GM10248 (cell line): Measurements from ENCODE around the gene CACNA2D3.

Source experiments
- CTCF ChIA-PET: fragments of 300-600 bp; sonication (Branson Sonifier 250); formaldehyde crosslinking; extraction: SDS; loops from one replicate; lab custom pipeline; 2021; ENCODE audit warnings: antibody characterized with exemption; lab: Yijun Ruan, JAX
- POLR2A ChIA-PET: fragments of 350-650 bp; sonication (Branson Sonifier 250); formaldehyde crosslinking; extraction: SDS; loops from one replicate; lab custom pipeline; 2020; ENCODE audit warnings: antibody characterized with exemption; lab: Yijun Ruan, JAX
- DNase-seq: peaks from one replicate; pipeline ENCODE4 v3.0.0; 2012; ENCODE audit errors: extremely low spot score
- TF ChIP-seq, protein P1 (sequence below): IDR thresholded peaks from 2 replicates; pipeline ENCODE4 v1.5.1; 2012; ENCODE audit warnings: mild to moderate bottlenecking, low read depth; ENCODE audit errors: extremely low read depth, missing control alignments, control extremely low read depth

Gene CACNA2D3

DNA sequence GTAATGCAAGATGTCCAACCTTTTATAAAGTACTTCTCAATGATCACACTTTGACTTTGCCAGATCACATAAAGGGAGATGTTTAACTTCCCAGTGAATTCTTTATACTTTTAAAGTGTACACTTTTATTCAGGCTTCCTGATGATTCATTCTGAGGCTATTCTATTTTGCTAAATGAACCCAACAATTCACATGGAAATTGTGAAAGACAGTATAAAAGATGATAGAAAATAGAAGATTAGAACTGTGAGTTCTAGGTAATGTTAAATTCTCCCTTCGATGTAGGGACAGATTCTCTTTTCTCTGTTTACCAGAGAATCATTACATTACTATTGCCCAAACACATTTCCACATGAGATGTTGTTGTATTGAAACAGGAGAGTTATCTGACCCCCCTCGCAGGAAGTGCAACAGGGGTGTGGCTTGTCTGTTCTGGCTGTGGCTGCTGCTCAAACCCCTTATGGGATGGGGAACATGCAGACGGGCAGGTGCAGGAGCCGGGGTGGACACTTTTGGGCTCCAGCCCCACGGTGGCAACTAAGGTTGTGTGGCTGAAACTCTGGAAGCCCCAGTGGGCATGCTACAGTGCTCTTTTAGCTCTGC lies 936.8 kb downstream of the CACNA2D3 start:
- ChIA-PET CTCF (no interaction called here), POLR2A (no interaction called here)
- DNase-seq = no peak
- TF ChIP-seq, protein P1, sequence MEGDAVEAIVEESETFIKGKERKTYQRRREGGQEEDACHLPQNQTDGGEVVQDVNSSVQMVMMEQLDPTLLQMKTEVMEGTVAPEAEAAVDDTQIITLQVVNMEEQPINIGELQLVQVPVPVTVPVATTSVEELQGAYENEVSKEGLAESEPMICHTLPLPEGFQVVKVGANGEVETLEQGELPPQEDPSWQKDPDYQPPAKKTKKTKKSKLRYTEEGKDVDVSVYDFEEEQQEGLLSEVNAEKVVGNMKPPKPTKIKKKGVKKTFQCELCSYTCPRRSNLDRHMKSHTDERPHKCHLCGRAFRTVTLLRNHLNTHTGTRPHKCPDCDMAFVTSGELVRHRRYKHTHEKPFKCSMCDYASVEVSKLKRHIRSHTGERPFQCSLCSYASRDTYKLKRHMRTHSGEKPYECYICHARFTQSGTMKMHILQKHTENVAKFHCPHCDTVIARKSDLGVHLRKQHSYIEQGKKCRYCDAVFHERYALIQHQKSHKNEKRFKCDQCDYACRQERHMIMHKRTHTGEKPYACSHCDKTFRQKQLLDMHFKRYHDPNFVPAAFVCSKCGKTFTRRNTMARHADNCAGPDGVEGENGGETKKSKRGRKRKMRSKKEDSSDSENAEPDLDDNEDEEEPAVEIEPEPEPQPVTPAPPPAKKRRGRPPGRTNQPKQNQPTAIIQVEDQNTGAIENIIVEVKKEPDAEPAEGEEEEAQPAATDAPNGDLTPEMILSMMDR = no peak

DNA sequence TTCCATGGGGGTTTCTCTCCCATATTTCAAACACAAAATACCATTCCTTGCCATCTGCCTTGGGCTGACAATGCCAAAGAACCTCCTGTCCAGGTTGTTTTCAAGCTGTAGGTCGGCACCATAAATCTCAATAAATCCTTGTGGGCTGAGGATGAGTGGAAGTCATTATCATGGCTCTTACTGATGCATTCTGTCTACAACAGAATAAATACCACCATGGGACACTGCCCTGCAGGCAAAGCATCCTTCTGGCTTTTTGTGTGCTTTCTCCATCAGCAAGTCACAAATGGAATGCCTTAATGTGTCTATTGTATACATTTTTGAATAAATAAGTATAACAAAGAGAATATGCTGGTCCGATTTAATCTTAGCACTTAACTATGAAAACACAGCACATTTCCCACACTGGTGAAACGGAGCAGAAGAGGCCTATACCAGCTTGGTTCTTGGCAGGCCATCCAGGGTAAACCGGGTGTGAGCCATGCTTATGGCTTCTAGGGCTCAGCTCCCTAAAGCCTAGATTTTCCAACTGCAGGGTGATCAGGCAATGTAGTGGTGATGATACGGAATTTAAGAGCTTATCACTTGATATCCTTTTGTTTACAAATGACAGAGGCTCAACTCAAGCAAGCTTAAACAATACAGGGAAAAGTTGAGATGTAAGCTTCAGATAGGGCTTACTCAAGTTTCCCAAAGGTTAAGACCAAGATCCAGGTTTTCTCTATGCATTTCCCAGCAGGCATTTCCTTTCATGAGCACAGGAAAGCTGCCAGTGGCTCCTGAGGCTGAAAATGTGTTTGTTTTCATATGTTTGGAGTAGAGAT lies 938.8 kb downstream of the CACNA2D3 start:
- no peak for DNase-seq
- TF ChIP-seq, protein P1 = no peak
- POLR2A ChIA-PET = no interaction called here
- CTCF ChIA-PET = interaction anchor here (1.0 to 1.2 kb wide), 2 partner anchors 9 to 16 kb away, joined by 3 read pairs; no protein-coding TSS in a partner anchor

DNA sequence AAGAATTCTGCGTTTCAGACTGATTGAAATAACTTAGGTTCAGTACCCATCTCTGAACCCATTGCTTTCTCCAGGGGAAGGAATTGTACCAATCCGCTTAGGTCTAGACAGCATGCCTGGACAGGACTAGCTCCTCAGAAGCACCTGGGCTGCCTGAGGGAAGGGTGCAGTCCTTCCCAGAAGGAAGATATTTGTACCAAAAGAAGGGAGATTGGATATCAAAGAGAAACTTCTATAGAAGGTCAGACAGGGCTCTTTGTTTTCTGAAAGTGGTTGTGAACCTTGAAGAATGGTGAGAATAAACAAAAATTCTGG lies 939.3 kb downstream of the CACNA2D3 start:
- POLR2A ChIA-PET = no interaction called here
- TF ChIP-seq, protein P1 = no peak
- DNase-seq = no peak
- CTCF ChIA-PET = interaction anchor here (1.0 kb wide), 2 partner anchors 8 to 9 kb away, joined by 3 to 4 read pairs; no protein-coding TSS in a partner anchor

DNA sequence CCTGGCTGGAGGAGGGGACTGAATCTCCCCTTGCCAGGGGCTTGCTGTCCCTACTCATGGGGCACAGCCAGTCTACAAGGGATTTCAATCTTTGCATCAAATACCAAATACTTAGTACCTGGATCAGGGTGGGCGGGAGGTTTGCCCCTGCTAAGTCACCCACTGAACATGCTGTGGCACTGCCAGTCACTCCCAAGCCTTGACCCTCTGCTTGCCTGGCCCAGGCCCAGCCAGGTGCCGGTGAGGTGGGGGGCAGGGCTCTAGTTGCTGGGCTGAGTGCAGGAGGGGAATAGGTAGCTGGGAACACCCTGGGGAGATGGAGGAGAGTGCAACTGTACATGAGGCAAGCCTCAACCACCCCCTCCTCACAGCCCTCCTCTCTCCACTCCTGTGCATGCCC lies 941.8 kb downstream of the CACNA2D3 start:
- TF ChIP-seq, protein P1 = no peak
- POLR2A ChIA-PET = no interaction called here
- CTCF ChIA-PET = interaction anchor here (1.0 kb wide), 1 partner anchor 11 kb away, joined by 3 read pairs; no protein-coding TSS in a partner anchor

DNA sequence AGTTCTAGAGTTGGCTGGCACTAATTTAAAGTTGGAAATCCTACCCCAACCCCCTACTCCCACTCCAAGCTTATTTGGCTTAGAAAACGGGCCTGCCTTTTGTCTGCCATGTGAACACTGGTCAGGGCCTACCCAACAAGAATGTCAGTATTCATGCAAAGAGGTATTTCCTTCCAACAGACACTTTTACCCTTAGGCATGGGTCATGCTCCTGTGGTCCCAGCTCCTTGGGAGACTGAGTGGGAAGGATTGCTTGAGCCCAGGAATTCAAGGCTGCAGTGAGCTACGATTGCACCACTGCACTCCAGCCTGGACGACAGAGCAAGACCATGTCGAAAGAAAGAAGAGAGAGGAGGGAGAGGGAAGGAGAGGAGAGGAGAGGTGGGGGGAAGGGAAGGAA lies 943.0 kb downstream of the CACNA2D3 start:
- POLR2A ChIA-PET = no interaction called here
- TF ChIP-seq, protein P1 = no peak
- no peak for DNase-seq
- CTCF ChIA-PET = interaction anchor here (1.0 kb wide), 1 partner anchor 12 kb away, joined by 3 read pairs; no protein-coding TSS in a partner anchor

More for the DNA sequence above, 941.8 kb downstream of the CACNA2D3 start:
- no peak for DNase-seq

DNA sequence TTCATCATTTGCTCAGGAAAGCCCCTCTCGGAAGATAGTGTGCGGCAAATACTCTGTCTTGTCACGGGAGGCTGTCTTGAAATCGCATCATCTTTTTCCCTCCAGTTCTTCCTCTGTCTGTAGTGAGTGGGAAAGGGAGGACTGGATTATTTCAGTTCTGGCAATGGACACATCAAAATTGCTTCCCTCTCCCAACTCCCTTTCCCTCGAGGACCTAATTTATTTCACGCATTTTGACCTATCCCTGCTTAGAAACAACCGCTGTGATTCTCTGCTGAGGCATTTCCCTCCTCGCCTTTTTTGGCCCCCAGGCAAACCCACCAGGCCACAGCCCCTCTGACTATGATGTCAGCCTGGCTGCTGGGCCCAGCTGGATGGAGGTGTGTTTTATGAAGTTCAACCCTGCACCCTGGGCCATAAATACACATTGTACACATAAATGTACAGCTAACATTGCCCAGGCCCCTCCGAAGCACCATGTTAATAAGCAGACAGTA lies 944.2 kb downstream of the CACNA2D3 start:
- ChIA-PET CTCF (no interaction called here), POLR2A (no interaction called here)
- DNase-seq = no peak
- TF ChIP-seq, protein P1 = no peak
